SK-N-SH (cell line): ENCODE measurements around the gene TNFAIP3. TPM values are rescaled to one million over a fixed set of nuclear protein-coding genes. Genes with fewer than 3 reads are reported as not detected.

Experiments used
- CTCF ChIA-PET: fragments of 300-600, 350-600 bp; formaldehyde crosslinking; extraction: SDS; loops from one replicate; lab custom pipeline; 2021; lab: Yijun Ruan, JAX
- POLR2A ChIA-PET: fragments of 350-600 bp; sonication (Branson Sonifier 250); formaldehyde crosslinking; extraction: SDS; loops from one replicate; lab custom pipeline; 2020; ENCODE audit warnings: antibody characterized with exemption, inconsistent platforms; lab: Yijun Ruan, JAX
- DNase-seq: peaks from one replicate; pipeline ENCODE4 v3.0.0; 2012
- H2AFZ ChIP-seq: fragments of 200-600 bp; sonication (generic); 2 replicates; pipeline ENCODE4 v1.8.1; 2016; ENCODE audit warnings: antibody characterized with exemption, mild to moderate bottlenecking, low read depth
- H3F3A ChIP-seq: fragments of 200-600 bp; sonication (generic); replicated peaks from 2 replicates; pipeline ENCODE3; 2016; ENCODE audit warnings: antibody characterized with exemption, mild to moderate bottlenecking; ENCODE audit not compliant: insufficient read depth
- H3K27ac ChIP-seq, 2 experiments: fragments of 200-500 bp in 1 of 2; fragments of 200-600 bp in 1 of 2; sonication (Bioruptor generic) in 1 of 2; sonication (generic), shearing (Covaris generic) in 1 of 2; 2 replicates each; pipeline versions ENCODE4 v1.5.1 to v1.6.1; 2014 to 2016; ENCODE audit warnings: low read depth in 2 of 2, inconsistent platforms in 1 of 2, low read length in 1 of 2, mild to moderate bottlenecking in 1 of 2, mixed read lengths in 1 of 2
- H3K27me3 ChIP-seq: fragments of 200-600 bp; sonication (generic), shearing (Covaris generic); 2 replicates; pipeline ENCODE4 v1.6.1; 2016; ENCODE audit warnings: mixed run types; ENCODE audit not compliant: insufficient read depth
- H3K36me3 ChIP-seq, 2 experiments: fragments of 200-500 bp in 1 of 2; fragments of 200-600 bp in 1 of 2; sonication (Bioruptor generic) in 1 of 2; sonication (generic) in 1 of 2; replicated peaks in 1 of 2; 2 replicates each; pipeline versions ENCODE3 to v1.5.1; 2014 to 2016; ENCODE audit warnings: low read length in 1 of 2, mild to moderate bottlenecking in 1 of 2; ENCODE audit not compliant: insufficient read depth in 2 of 2, control insufficient read depth in 1 of 2
- H3K4me1 ChIP-seq, 2 experiments: fragments of 200-500 bp in 1 of 2; fragments of 200-600 bp in 1 of 2; sonication (Bioruptor generic) in 1 of 2; sonication (generic), shearing (Covaris generic) in 1 of 2; 2 replicates each; pipeline versions ENCODE4 v1.5.1 to v1.6.1; 2014 to 2016; ENCODE audit warnings: low read depth in 1 of 2, low read length in 1 of 2, mixed run types in 1 of 2; ENCODE audit not compliant: insufficient read depth in 2 of 2, control insufficient read depth in 1 of 2
- H3K4me2 ChIP-seq: fragments of 200-600 bp; sonication (generic), shearing (Covaris generic); 2 replicates; pipeline ENCODE4 v1.6.1; 2017; ENCODE audit warnings: mixed run types
- H3K4me3 ChIP-seq, 2 experiments: fragments of 200-500 bp in 1 of 2; fragments of 200-600 bp in 1 of 2; sonication (Bioruptor generic) in 1 of 2; sonication (generic), shearing (Covaris generic) in 1 of 2; 2 replicates each; pipeline versions ENCODE4 v1.5.1 to v1.8.1; 2014 to 2016; ENCODE audit warnings: low read depth in 2 of 2, inconsistent platforms in 1 of 2, low read length in 1 of 2, mild to moderate bottlenecking in 1 of 2, mixed read lengths in 1 of 2, moderate library complexity in 1 of 2
- H3K79me2 ChIP-seq: fragments of 200-600 bp; sonication (generic); 2 replicates; pipeline ENCODE4 v1.8.1; 2017; ENCODE audit warnings: mild to moderate bottlenecking; ENCODE audit not compliant: insufficient read depth
- H3K9ac ChIP-seq: fragments of 200-600 bp; sonication (generic); 2 replicates; pipeline ENCODE4 v1.6.1; 2017; ENCODE audit warnings: mixed run types
- H3K9me2 ChIP-seq: fragments of 200-600 bp; sonication (generic); 2 replicates; pipeline ENCODE4 v1.6.1; 2017; ENCODE audit warnings: mixed run types
- H3K9me3 ChIP-seq: fragments of 200-600 bp; sonication (generic); 2 replicates; pipeline ENCODE4 v1.6.1; 2017; ENCODE audit warnings: mixed run types, mild to moderate bottlenecking, moderate library complexity
- H4K20me1 ChIP-seq: fragments of 200-600 bp; sonication (generic); 2 replicates; pipeline ENCODE4 v1.6.1; 2017; ENCODE audit warnings: mild to moderate bottlenecking, mixed run types; ENCODE audit not compliant: insufficient read depth
- CHD2 ChIP-seq: fragments of 150-350 bp; IDR thresholded peaks from 2 replicates; pipeline ENCODE4 v1.6.1; 2018; ENCODE audit warnings: low read length; ENCODE audit not compliant: partially characterized antibody
- CTCF ChIP-seq: fragments of 200-600 bp; sonication (generic); IDR thresholded peaks from 2 replicates; pipeline ENCODE4 v1.6.1; 2017; ENCODE audit warnings: antibody characterized with exemption, mild to moderate bottlenecking, moderate library complexity
- ELF1 ChIP-seq: IDR thresholded peaks from 2 replicates; pipeline ENCODE4 v1.4.0; 2012
- EP300 ChIP-seq, 2 experiments: IDR thresholded peaks; 2 replicates each; pipeline versions ENCODE4 v1.4.0 to v1.6.1; 2012; ENCODE audit warnings: borderline replicate concordance in 1 of 2, low read depth in 1 of 2, low read length in 1 of 2
- EZH2phosphoT487 ChIP-seq: fragments of 200-600 bp; sonication (generic); IDR thresholded peaks from 2 replicates; pipeline ENCODE4 v1.6.1; 2017; ENCODE audit warnings: low read depth, mixed run types, mild to moderate bottlenecking, antibody characterized with exemption, moderate library complexity, borderline replicate concordance
- FOSL2 ChIP-seq: IDR thresholded peaks from 2 replicates; pipeline ENCODE4 v1.4.0; 2012; ENCODE audit warnings: low read depth, mild to moderate bottlenecking, moderate library complexity, borderline replicate concordance
- GATA2 ChIP-seq: sonication (generic); formaldehyde crosslinking; IDR thresholded peaks from 2 replicates; pipeline ENCODE4 v1.5.0; 2020; ENCODE audit warnings: mild to moderate bottlenecking, missing genetic modification reagents
- PBX3 ChIP-seq: IDR thresholded peaks from 2 replicates; pipeline ENCODE4; 2012
- POLR2AphosphoS5 ChIP-seq: IDR thresholded peaks from 2 replicates; pipeline ENCODE4 v1.6.1; 2012; ENCODE audit warnings: low read depth, low read length
- SMC3 ChIP-seq: IDR thresholded peaks from 2 replicates; pipeline ENCODE4 v1.6.1; 2012; ENCODE audit warnings: low read depth, low read length, improper control_type of control experiment
- WGBS: methylation state at CpG from one replicate; pipeline ENCODE4 v1.1.6; 2017; ENCODE audit warnings: low lambda C conversion rate; 5-methylcytosine and 5-hydroxymethylcytosine counted together
- polyA plus RNA-seq, 3 experiments: library from polyadenylated mRNA; depleted of rRNA; stranded (reverse); fragments of >200 nt; gene quantifications; 2 replicates each; pipeline ENCODE4 v1.2.3, GENCODE V29; 2012
- TF ChIP-seq, protein P1 (sequence below): fragments of 150-350 bp; IDR thresholded peaks from 2 replicates; pipeline ENCODE4 v1.6.1; 2017; ENCODE audit warnings: antibody characterized with exemption, low read length, low read depth, borderline replicate concordance

The TNFAIP3 gene
- polyA plus RNA-seq, 1 of the 3 experiments (the other 2 are of a cell fraction) = 1.0 TPM

DNA sequence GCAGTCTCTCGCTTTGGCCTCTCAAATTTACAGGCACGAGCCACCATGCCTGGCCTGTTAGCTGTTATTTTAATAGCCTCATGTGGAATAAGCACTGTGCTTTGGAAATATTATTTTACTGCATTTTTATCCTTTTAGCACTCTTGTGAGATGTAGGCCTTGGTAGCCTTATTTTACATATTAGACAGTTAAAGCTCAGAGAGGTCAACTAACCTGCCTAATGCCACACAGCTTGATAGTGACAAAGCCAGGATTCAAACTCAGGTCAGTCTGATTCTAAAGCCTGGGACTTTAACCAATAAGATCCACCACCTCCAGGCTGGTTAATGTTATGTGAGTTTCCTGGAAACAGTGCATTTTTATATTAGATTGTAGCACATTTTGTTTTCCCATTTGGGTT is 9.5 kb downstream of the TNFAIP3 start (continued):
- TF ChIP-seq SMC3 = no peak
- TF ChIP-seq, all 33 proteins: peak for 0

GRCh38 chr6:137877113-137877512 is 10.1 kb downstream of the TNFAIP3 start:
- Histone ChIP-seq H3K4me2 (no peak overlapping the region), H4K20me1 (no peaks in the 10 kb centered on the region), H3K79me2 (no peaks in the 10 kb centered on the region), H3K36me3 (no peaks in the 10 kb centered on the region), H3K9ac (no peak overlapping the region), H3K4me3 (no peak overlapping the region), H3K9me2 (no peaks in the 10 kb centered on the region), H3K9me3 (no peaks in the 10 kb centered on the region), H3F3A (peaks cover 3% of the 10 kb centered on the region), H3K27me3 (no peaks in the 10 kb centered on the region), H3K27ac (no peak overlapping the region), H2AFZ (no peak overlapping the region), H3K4me1 (no peaks in the 10 kb centered on the region)
- ChIA-PET POLR2A (no interaction called here), CTCF (interaction anchor here (2.6 kb wide), 1 partner anchor 10 kb away, joined by 15 read pairs; the partner anchor contains the start of gene TNFAIP3)
- no peak for DNase-seq
- TF ChIP-seq SMC3 = no peak
- no peak for TF ChIP-seq EZH2phosphoT487
- no peak for TF ChIP-seq GATA2 (CRISPR knock-in tag)
- TF ChIP-seq, protein P1, sequence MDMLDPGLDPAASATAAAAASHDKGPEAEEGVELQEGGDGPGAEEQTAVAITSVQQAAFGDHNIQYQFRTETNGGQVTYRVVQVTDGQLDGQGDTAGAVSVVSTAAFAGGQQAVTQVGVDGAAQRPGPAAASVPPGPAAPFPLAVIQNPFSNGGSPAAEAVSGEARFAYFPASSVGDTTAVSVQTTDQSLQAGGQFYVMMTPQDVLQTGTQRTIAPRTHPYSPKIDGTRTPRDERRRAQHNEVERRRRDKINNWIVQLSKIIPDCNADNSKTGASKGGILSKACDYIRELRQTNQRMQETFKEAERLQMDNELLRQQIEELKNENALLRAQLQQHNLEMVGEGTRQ = no peak
- no peak for TF ChIP-seq EP300 (IDR thresholded peaks at IDR 0.05; ENCODE audit: borderline replicate concordance in 1 of 2, low read depth in 1 of 2, low read length in 1 of 2)
- no peak for TF ChIP-seq POLR2AphosphoS5
- no peak for TF ChIP-seq FOSL2
- TF ChIP-seq CHD2 = no peak
- no peak for TF ChIP-seq CTCF
- 84% methylated on average over 3 of the region's 3 CpGs for WGBS

DNA sequence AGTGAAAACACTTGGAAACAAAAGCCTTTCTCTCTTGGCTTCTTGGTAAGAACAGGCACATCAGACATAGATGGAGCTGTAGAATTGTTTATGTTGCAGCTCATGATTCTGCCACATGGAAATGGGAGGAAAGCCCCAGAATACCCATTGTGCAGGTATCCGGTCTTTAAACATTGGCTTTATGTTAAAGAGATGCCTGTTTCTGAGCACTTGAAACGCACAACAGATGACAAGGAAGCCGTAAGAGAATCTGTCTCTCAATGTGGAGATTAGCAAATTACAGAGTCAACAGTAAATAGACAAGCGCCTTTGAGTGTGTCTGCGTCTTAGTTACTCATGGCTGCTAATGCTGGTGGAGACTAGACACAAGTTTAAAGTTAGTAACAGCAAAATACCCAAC is 10.5 kb downstream of the TNFAIP3 start:
- H3F3A ChIP-seq = no peaks in the 10 kb centered on the region
- H3K9ac ChIP-seq = no peak overlapping the region
- H4K20me1 ChIP-seq = no peaks in the 10 kb centered on the region
- H3K27ac ChIP-seq = no peak overlapping the region
- 87% methylated on average over 5 of the region's 5 CpGs for WGBS
- no peak overlapping the region for H3K4me3 ChIP-seq
- DNase-seq = no peak
- no peaks in the 10 kb centered on the region for H3K9me3 ChIP-seq
- no peaks in the 10 kb centered on the region for H3K9me2 ChIP-seq
- TF ChIP-seq PBX3 = no peak
- no peak for TF ChIP-seq EZH2phosphoT487
- TF ChIP-seq POLR2AphosphoS5 = no peak
- TF ChIP-seq SMC3 = no peak
- no peak for TF ChIP-seq GATA2 (CRISPR knock-in tag)
- TF ChIP-seq ELF1 = no peak
- TF ChIP-seq EP300 (IDR thresholded peaks at IDR 0.05; ENCODE audit: borderline replicate concordance in 1 of 2, low read depth in 1 of 2, low read length in 1 of 2) = no peak
- no peaks in the 10 kb centered on the region for H3K27me3 ChIP-seq
- CTCF ChIA-PET = interaction anchor here (2.6 kb wide), 1 partner anchor 10 kb away, joined by 15 read pairs; the partner anchor contains the start of gene TNFAIP3
- POLR2A ChIA-PET = no interaction called here
- H3K4me2 ChIP-seq = no peak overlapping the region
- no peaks in the 10 kb centered on the region for H3K79me2 ChIP-seq
- H3K4me1 ChIP-seq = no peaks in the 10 kb centered on the region
- H3K36me3 ChIP-seq = no peaks in the 10 kb centered on the region
- no peak overlapping the region for H2AFZ ChIP-seq
